H7 (cell line): Measurements from ENCODE around the gene FAM210A. TPM values are rescaled to one million over a fixed set of nuclear protein-coding genes. Genes with fewer than 3 reads are reported as not detected.
"Not testable (repeated sequence)": the region's sequence is repeated elsewhere in the genome, so short reads cannot be mapped to it uniquely, and the experiment has no call there.

Experiments used
- DNase-seq: peaks from one replicate; pipeline ENCODE4 v3.0.0; 2012
- H3K27me3 ChIP-seq: 2 replicates; pipeline ENCODE4 v1.6.0; 2011; ENCODE audit warnings: mild to moderate bottlenecking, low read length; ENCODE audit not compliant: control insufficient read depth, insufficient read depth
- H3K36me3 ChIP-seq: replicated peaks from 2 replicates; pipeline ENCODE4 v1.5.1; 2011; ENCODE audit warnings: low read length; ENCODE audit not compliant: control insufficient read depth, insufficient read depth
- H3K4me3 ChIP-seq: 2 replicates; pipeline ENCODE4 v1.5.1; 2011; ENCODE audit warnings: low read depth, mild to moderate bottlenecking, control low read depth, low read length, moderate library complexity; ENCODE audit not compliant: insufficient read depth
- total RNA-seq: library from RNA; depleted of rRNA; stranded (reverse); fragments of >200 nt; shearing (Covaris generic); gene quantifications from 2 replicates; pipeline ENCODE4 v1.2.3, GENCODE V29; 2014; rRNA removed

FAM210A gene
- total RNA-seq: 22.2 and 23.8 TPM in 2 replicates

- no peaks in the 10 kb centered on the region for H3K27me3 ChIP-seq
- no peaks in the 10 kb centered on the region for H3K36me3 ChIP-seq
- DNase-seq: peak; percentile 87
- H3K4me3 ChIP-seq: peak within 1 kb of the TSS; percentile 93
These were observed at the start of gene FAM210A, which contains the start of gene RNMT for GRCh38 chr18:13726232-13726971. Gene FAM210A, minus strand, starts transcription at chr18:13726558. Its CDS starts 44,481 bp downstream, at chr18:13682077. Gene RNMT, plus strand, starts transcription at chr18:13726673. Its CDS starts 4,845 bp downstream, at chr18:13731518.

- Histone ChIP-seq H3K4me3 (no peak overlapping the region), H3K36me3 (no peaks in the 10 kb centered on the region), H3K27me3 (no peaks in the 10 kb centered on the region)
- DNase-seq: no peak
These were observed 48.7 kb upstream of the FAM210A start for GRCh38 chr18:13775058-13775457.

- Histone ChIP-seq H3K36me3 (peaks cover 1% of the 10 kb centered on the region; the same call in 1 of the 2 replicates), H3K4me3 (no peak overlapping the region), H3K27me3 (no peaks in the 10 kb centered on the region)
- DNase-seq: no peak
These were observed 36.5 kb upstream of the FAM210A start for GRCh38 chr18:13762690-13763439.

GRCh38 chr18:13760047-13760446, 33.7 kb upstream of the FAM210A start:
- H3K36me3 ChIP-seq: peaks cover 10% of the 10 kb centered on the region
- no peak for DNase-seq
- H3K27me3 ChIP-seq: no peaks in the 10 kb centered on the region
- H3K4me3 ChIP-seq: no peak overlapping the region

- no peak for DNase-seq
- peaks cover 19% of the 10 kb centered on the region for H3K36me3 ChIP-seq
- H3K27me3 ChIP-seq: no peaks in the 10 kb centered on the region
These were observed 32.3 kb upstream of the FAM210A start for GRCh38 chr18:13758622-13759021.

GRCh38 chr18:13756671-13757070, 30.3 kb upstream of the FAM210A start:
- DNase-seq: no peak

More at GRCh38 chr18:13758622-13759021, 32.3 kb upstream of the FAM210A start:
- H3K4me3 ChIP-seq: no peak overlapping the region

GRCh38 chr18:13756261-13756660, 29.9 kb upstream of the FAM210A start:
- Histone ChIP-seq H3K27me3 (no peaks in the 10 kb centered on the region), H3K4me3 (no peak overlapping the region), H3K36me3 (peaks cover 18% of the 10 kb centered on the region)
- DNase-seq: no peak

More at GRCh38 chr18:13756671-13757070, 30.3 kb upstream of the FAM210A start:
- Histone ChIP-seq H3K4me3 (no peak overlapping the region), H3K36me3 (peaks cover 18% of the 10 kb centered on the region), H3K27me3 (no peaks in the 10 kb centered on the region)

GRCh38 chr18:13751599-13751998, 25.2 kb upstream of the FAM210A start:
- H3K4me3 ChIP-seq, DNase-seq, H3K27me3 ChIP-seq: not testable (repeated sequence)
- H3K36me3 ChIP-seq: peaks cover 24% of the 10 kb centered on the region

GRCh38 chr18:13746633-13747032, 20.3 kb upstream of the FAM210A start:
- DNase-seq: no peak
- Histone ChIP-seq H3K36me3 (peaks cover 13% of the 10 kb centered on the region), H3K27me3 (no peaks in the 10 kb centered on the region), H3K4me3 (no peak overlapping the region)

- Histone ChIP-seq H3K36me3 (peaks cover 16% of the 10 kb centered on the region), H3K4me3 (no peak overlapping the region), H3K27me3 (no peaks in the 10 kb centered on the region)
- DNase-seq: no peak
These were observed 19.3 kb upstream of the FAM210A start for GRCh38 chr18:13745696-13746095.

- H3K27me3 ChIP-seq: no peaks in the 10 kb centered on the region
- peaks cover 4% of the 10 kb centered on the region for H3K36me3 ChIP-seq
- no peak overlapping the region for H3K4me3 ChIP-seq
- no peak for DNase-seq
These were observed 9.3 kb upstream of the FAM210A start for GRCh38 chr18:13735681-13736080.

GRCh38 chr18:13730481-13730880, 4.1 kb upstream of the FAM210A start:
- peaks cover 4% of the 10 kb centered on the region for H3K36me3 ChIP-seq
- no peak for DNase-seq
- H3K27me3 ChIP-seq: no peaks in the 10 kb centered on the region
- no peak overlapping the region for H3K4me3 ChIP-seq

GRCh38 chr18:13726972-13727331, 594 bp upstream of the FAM210A start:
- Histone ChIP-seq H3K4me3 (peak overlapping the region; percentile 93), H3K27me3 (no peaks in the 10 kb centered on the region), H3K36me3 (no peaks in the 10 kb centered on the region)
- DNase-seq: peak; percentile 68

- Histone ChIP-seq H3K4me3 (peak overlapping the region; percentile 93), H3K36me3 (no peaks in the 10 kb centered on the region), H3K27me3 (no peaks in the 10 kb centered on the region)
- peak; percentile 6 for DNase-seq
These were observed 659 bp downstream of the FAM210A start for GRCh38 chr18:13725566-13726231.
